SJSA1 (cell line): ENCODE data around the gene TEX54. TPM values are rescaled to one million over a fixed set of nuclear protein-coding genes. Genes with fewer than 3 reads are reported as not detected.
A peak's percentile ranks its signal among the peaks of the same experiment; 100 is the strongest.

ENCODE experiments used
- DNase-seq, 2 experiments: peaks; one replicate each; pipeline ENCODE4 v3.0.0-alpha.2; 2015 to 2020; ENCODE audit warnings: low spot score in 2 of 2, low read depth in 1 of 2
- H3K27ac ChIP-seq: fragments of 250-450 bp; sonication (Bioruptor Pico); 2 replicates; pipeline ENCODE4 v1.5.1; 2020; ENCODE audit warnings: mild to moderate bottlenecking, moderate library complexity
- H3K27me3 ChIP-seq: fragments of 250-450 bp; sonication (Bioruptor Pico); replicated peaks from 2 replicates; pipeline ENCODE4 v1.5.1; 2020; ENCODE audit warnings: mild to moderate bottlenecking, moderate library complexity
- H3K36me3 ChIP-seq: fragments of 250-450 bp; sonication (Bioruptor Pico); 2 replicates; pipeline ENCODE4 v1.5.1; 2020; ENCODE audit warnings: mild to moderate bottlenecking
- H3K4me1 ChIP-seq: fragments of 250-450 bp; sonication (Bioruptor Pico); replicated peaks from 2 replicates; pipeline ENCODE4 v1.6.1; 2021; ENCODE audit warnings: mild to moderate bottlenecking
- H3K4me3 ChIP-seq: fragments of 250-450 bp; sonication (Bioruptor Pico); 2 replicates; pipeline ENCODE4 v1.5.1; 2020; ENCODE audit warnings: mild to moderate bottlenecking
- H3K9me3 ChIP-seq: fragments of 250-450 bp; sonication (Bioruptor Pico); replicated peaks from 2 replicates; pipeline ENCODE4 v1.5.1; 2020; ENCODE audit warnings: mild to moderate bottlenecking
- total RNA-seq: library from RNA; depleted of rRNA; stranded (reverse); fragments of >200 nt; shearing (Covaris generic); gene quantifications from 2 replicates; pipeline ENCODE4 v1.2.3, GENCODE V29; 2014; rRNA removed

The TEX54 gene
- total RNA-seq = not detected in 2 replicates

GRCh38 chr11:62832336-62833234 lies at the start of gene TEX54:
TEX54 (minus strand) TSS chr11:62832841.
- peaks cover 14% of the 10 kb centered on the region for H3K4me1 ChIP-seq
- peaks cover 77% of the 10 kb centered on the region for H3K36me3 ChIP-seq
- no peaks in the 10 kb centered on the region for H3K9me3 ChIP-seq
- H3K27ac ChIP-seq = peak within 1 kb of the TSS; percentile 97
- no peak for DNase-seq
- no peaks in the 10 kb centered on the region for H3K27me3 ChIP-seq
- H3K4me3 ChIP-seq = peak within 1 kb of the TSS; percentile 85

DNA sequence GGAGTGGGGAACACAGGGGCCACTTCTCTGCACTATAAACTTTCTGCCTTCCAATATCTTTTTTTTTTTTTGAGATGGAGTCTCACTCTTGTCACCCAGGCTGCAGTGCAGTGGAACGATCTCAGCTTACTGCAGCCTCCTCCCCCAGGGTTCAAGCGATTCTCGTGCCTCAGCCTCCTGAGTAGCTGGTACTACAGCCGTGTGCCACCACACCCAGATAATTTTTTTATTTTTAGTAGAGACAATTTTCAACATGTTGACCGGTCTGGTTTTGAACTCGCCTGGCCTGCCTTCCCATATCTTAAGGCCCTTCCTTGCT lies 49.7 kb upstream of the TEX54 start:
- H3K36me3 ChIP-seq = peaks cover 64% of the 10 kb centered on the region
- no peak for DNase-seq
- H3K27ac ChIP-seq = peak overlapping the region; percentile 88
- H3K4me1 ChIP-seq = peaks cover 34% of the 10 kb centered on the region
- peak overlapping the region; percentile 84 for H3K4me3 ChIP-seq
- no peaks in the 10 kb centered on the region for H3K9me3 ChIP-seq
- H3K27me3 ChIP-seq = no peaks in the 10 kb centered on the region

- peaks cover 58% of the 10 kb centered on the region for H3K36me3 ChIP-seq
- H3K27me3 ChIP-seq = no peaks in the 10 kb centered on the region
- H3K27ac ChIP-seq = peak overlapping the region; percentile 88
- peaks cover 34% of the 10 kb centered on the region for H3K4me1 ChIP-seq
- no peaks in the 10 kb centered on the region for H3K9me3 ChIP-seq
- peak; percentile 98 to 99 for DNase-seq
- H3K4me3 ChIP-seq = peak overlapping the region; percentile 84
Measured at GRCh38 chr11:62881579-62882430, 49.2 kb upstream of the TEX54 start.

DNA sequence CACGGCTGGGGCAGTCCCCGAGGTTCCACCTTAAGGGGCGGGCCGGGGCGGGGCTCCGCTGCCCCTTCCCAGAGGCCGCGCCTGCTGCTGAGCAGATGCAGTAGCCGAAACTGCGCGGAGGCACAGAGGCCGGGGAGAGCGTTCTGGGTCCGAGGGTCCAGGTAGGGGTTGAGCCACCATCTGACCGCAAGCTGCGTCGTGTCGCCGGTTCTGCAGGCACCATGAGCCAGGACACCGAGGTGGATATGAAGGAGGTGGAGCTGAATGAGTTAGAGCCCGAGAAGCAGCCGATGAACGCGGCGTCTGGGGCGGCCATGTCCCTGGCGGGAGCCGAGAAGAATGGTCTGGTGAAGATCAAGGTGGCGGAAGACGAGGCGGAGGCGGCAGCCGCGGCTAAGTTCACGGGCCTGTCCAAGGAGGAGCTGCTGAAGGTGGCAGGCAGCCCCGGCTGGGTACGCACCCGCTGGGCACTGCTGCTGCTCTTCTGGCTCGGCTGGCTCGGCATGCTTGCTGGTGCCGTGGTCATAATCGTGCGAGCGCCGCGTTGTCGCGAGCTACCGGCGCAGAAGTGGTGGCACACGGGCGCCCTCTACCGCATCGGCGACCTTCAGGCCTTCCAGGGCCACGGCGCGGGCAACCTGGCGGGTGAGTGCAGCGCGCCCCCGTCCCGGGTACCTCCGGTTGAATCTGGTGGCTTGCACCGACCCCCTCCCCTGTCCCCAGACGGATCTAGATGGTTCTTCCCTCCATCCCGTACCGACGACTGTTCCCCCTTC lies 48.4 kb upstream of the TEX54 start, which contains the start of gene SLC3A2:
TSS of gene SLC3A2 (plus strand) at position 94 of the 776 bp plus-strand sequence. CDS start at position 222, 128 bp downstream.
- peak; percentile 91 to 98 for DNase-seq
- Histone ChIP-seq H3K27ac (peak within 1 kb of the TSS; percentile 88), H3K9me3 (no peaks in the 10 kb centered on the region), H3K27me3 (no peaks in the 10 kb centered on the region), H3K36me3 (peaks cover 50% of the 10 kb centered on the region), H3K4me1 (peaks cover 34% of the 10 kb centered on the region), H3K4me3 (peak within 1 kb of the TSS; percentile 84)

- H3K27me3 ChIP-seq = no peaks in the 10 kb centered on the region
- DNase-seq = peak in 1 of 2 experiments; percentile 72
- H3K4me1 ChIP-seq = peaks cover 34% of the 10 kb centered on the region
- peak overlapping the region; percentile 88 for H3K27ac ChIP-seq
- no peaks in the 10 kb centered on the region for H3K9me3 ChIP-seq
- H3K4me3 ChIP-seq = peak overlapping the region; percentile 84
- peaks cover 43% of the 10 kb centered on the region for H3K36me3 ChIP-seq
Measured at GRCh38 chr11:62880231-62880802, 47.7 kb upstream of the TEX54 start.

- H3K9me3 ChIP-seq = no peaks in the 10 kb centered on the region
- peaks cover 34% of the 10 kb centered on the region for H3K36me3 ChIP-seq
- DNase-seq = no peak
- no peaks in the 10 kb centered on the region for H3K27me3 ChIP-seq
- H3K4me3 ChIP-seq = no peak overlapping the region
- H3K4me1 ChIP-seq = peaks cover 34% of the 10 kb centered on the region
- peak overlapping the region; percentile 88; the same call in 1 of the 2 replicates for H3K27ac ChIP-seq
Measured at GRCh38 chr11:62879235-62879978, 46.8 kb upstream of the TEX54 start.

DNA sequence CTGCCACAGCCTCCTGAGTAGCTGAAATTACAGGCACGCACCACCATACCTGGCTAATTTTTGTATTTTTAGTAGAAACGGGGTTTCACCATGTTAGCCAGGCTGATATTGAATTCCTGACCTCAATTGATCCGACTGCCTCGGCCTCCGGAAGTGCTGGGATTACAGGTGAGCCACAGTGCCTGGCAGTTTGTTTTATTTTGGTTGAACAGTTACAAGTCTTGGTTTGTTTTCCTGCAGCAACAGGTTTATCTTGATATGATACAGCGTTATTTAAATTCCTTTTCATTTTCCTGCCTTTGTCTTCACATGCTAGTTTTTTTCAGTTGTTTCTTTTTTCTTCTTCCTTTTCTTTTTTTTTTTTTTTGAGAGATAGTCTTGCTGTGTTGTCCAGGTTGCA lies 44.1 kb upstream of the TEX54 start:
- no peaks in the 10 kb centered on the region for H3K27me3 ChIP-seq
- H3K4me3 ChIP-seq = no peak overlapping the region
- H3K27ac ChIP-seq = no peak overlapping the region
- DNase-seq = no peak
- no peaks in the 10 kb centered on the region for H3K9me3 ChIP-seq
- peaks cover 13% of the 10 kb centered on the region for H3K36me3 ChIP-seq
- H3K4me1 ChIP-seq = peaks cover 13% of the 10 kb centered on the region

DNA sequence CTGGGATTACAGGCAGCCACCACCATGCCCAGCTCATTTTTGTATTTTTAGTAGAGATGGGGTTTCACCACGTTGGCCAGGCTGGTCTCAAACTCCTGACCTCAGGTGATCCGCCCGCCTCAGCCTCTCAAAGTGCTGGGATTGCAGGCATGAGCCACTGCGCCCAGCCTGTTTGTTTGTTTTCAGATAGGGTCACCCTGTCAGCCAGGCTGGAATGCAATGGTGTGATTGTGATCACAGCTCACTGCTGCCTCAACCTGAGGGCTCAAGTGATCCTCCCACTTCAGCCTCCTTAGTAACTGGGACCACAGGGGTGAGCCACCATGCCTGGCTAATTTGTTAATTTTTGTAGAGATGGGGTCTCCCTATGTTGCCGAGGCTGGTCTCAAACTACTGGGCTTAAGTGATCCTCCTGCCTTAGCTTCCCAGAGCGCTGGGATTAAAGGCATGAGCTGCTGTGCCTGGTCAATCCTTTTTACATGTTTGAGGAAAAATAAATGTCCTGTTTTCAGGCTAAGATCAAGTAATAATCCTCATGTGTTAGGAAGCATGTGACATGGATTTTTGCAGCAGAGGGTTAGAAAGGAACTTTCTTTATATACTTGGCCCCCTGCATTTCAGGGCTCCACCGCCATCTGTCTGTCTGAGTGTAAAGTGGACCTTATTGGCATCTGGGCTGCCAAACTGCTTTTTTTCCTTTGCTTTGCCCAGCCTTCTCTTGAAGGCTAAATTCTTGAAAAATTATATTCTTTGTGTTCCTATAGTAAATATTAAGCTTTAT lies 43.2 kb upstream of the TEX54 start:
- no peaks in the 10 kb centered on the region for H3K27me3 ChIP-seq
- DNase-seq = no peak
- H3K9me3 ChIP-seq = no peaks in the 10 kb centered on the region
- H3K4me3 ChIP-seq = no peak overlapping the region
- no peak overlapping the region for H3K27ac ChIP-seq
- peaks cover 8% of the 10 kb centered on the region for H3K36me3 ChIP-seq
- peaks cover 13% of the 10 kb centered on the region for H3K4me1 ChIP-seq

- no peak for DNase-seq
- Histone ChIP-seq H3K27ac (no peak overlapping the region), H3K36me3 (peaks cover 6% of the 10 kb centered on the region; the same call in 1 of the 2 replicates), H3K27me3 (no peaks in the 10 kb centered on the region), H3K4me1 (peaks cover 6% of the 10 kb centered on the region), H3K9me3 (no peaks in the 10 kb centered on the region), H3K4me3 (no peak overlapping the region)
Measured at GRCh38 chr11:62874851-62875250, 42.2 kb upstream of the TEX54 start.

DNA sequence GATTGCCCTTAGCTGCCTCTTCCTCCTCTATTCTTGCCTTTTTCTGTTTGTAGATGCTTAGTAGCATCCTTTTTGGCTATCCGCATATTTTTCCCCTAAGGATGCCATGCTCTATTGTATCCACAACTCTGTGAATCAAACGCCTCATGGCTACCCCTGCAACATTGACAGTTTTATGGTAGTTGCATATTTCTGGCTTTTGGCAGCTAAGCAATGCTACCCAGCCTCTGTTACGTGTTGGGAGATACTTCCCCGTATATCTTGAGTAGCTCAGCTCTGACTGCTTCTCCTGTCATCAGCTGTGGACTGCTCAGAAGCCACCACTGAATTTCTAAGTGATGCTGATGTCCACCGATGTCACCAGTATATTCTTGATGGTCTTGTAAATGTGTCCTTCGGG lies 33.0 kb upstream of the TEX54 start:
- Histone ChIP-seq H3K27ac (no peak overlapping the region), H3K4me1 (no peaks in the 10 kb centered on the region), H3K27me3 (no peaks in the 10 kb centered on the region), H3K36me3 (no peaks in the 10 kb centered on the region), H3K4me3 (no peak overlapping the region), H3K9me3 (no peaks in the 10 kb centered on the region)
- DNase-seq = no peak

DNA sequence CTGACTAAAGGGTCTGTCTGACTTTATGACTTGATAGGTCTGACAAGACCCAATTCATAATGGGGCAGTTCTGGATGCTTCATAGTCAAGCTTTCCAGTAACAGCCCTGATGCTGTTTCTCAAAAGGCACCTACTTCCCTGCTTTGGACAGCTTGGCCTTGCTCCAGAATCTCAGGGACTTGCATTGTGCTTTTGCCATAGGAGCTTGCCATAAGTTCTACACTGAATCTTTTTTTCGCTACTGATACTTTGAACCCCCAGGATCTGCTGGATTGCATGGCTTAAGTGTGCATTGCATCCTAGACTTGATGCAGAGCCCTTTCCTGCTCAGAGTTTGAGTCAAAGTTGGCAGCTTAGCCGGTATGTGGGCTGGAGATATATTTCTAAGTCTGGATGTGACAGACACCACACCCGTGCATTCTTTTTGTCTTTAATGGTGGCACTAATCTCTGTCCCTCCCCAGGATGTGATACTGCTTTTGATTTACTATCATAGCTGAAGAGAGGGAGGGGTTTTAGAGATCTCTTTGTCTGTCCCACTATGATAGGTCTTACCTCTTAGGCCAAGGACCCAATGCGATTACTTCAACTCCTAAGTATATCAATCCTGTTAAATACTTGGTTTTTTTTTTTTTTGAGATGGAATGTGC lies 31.2 kb upstream of the TEX54 start:
- no peak overlapping the region for H3K4me3 ChIP-seq
- no peaks in the 10 kb centered on the region for H3K27me3 ChIP-seq
- H3K4me1 ChIP-seq = no peaks in the 10 kb centered on the region
- DNase-seq = no peak
- H3K27ac ChIP-seq = no peak overlapping the region
- H3K36me3 ChIP-seq = no peaks in the 10 kb centered on the region
- no peaks in the 10 kb centered on the region for H3K9me3 ChIP-seq
